Smooth muscle cell (in vitro differentiated cells): ENCODE data around the gene CEP162. TPM values are rescaled to one million over a fixed set of nuclear protein-coding genes. Genes with fewer than 3 reads are reported as not detected.
"Not testable (repeated sequence)": the region's sequence is repeated elsewhere in the genome, so short reads cannot be mapped to it uniquely, and the experiment has no call there.

Source experiments
- DNase-seq: peaks from one replicate; lab custom pipeline; 2025; ENCODE audit not compliant: unreplicated experiment; lab: John Stamatoyannopoulos, UW
- H2AFZ ChIP-seq: fragments of 200-600 bp; sonication (generic); 2 replicates; pipeline ENCODE4 v1.6.0; 2016; ENCODE audit warnings: antibody characterized with exemption, low read depth, mild to moderate bottlenecking
- H3F3A ChIP-seq: fragments of 200-600 bp; sonication (generic); 2 replicates; pipeline ENCODE4 v1.6.0; 2017; ENCODE audit warnings: antibody characterized with exemption, low read depth
- H3K27ac ChIP-seq: fragments of 200-600 bp; sonication (generic); 2 replicates; pipeline ENCODE4 v1.5.1; 2016; ENCODE audit warnings: low read depth, mild to moderate bottlenecking
- H3K27me3 ChIP-seq: fragments of 200-600 bp; sonication (generic); 2 replicates; pipeline ENCODE4 v1.6.1; 2016; ENCODE audit warnings: low read depth, mild to moderate bottlenecking
- H3K36me3 ChIP-seq: fragments of 200-600 bp; sonication (generic); 2 replicates; pipeline ENCODE4 v1.5.1; 2016; ENCODE audit warnings: low read depth
- H3K4me1 ChIP-seq: fragments of 200-600 bp; sonication (generic); 2 replicates; pipeline ENCODE4 v1.5.1; 2016; ENCODE audit warnings: low read depth
- H3K4me2 ChIP-seq: fragments of 200-600 bp; sonication (generic); 2 replicates; pipeline ENCODE4 v1.6.0; 2016; ENCODE audit warnings: mild to moderate bottlenecking
- H3K4me3 ChIP-seq: fragments of 200-600 bp; sonication (generic); 2 replicates; pipeline ENCODE4 v1.5.1; 2016; ENCODE audit warnings: mild to moderate bottlenecking
- H3K79me2 ChIP-seq: fragments of 200-600 bp; sonication (generic); 2 replicates; pipeline ENCODE4 v1.6.0; 2016; ENCODE audit warnings: low read depth, mild to moderate bottlenecking
- H3K9ac ChIP-seq: fragments of 200-600 bp; sonication (generic); 2 replicates; pipeline ENCODE4 v1.6.0; 2016; ENCODE audit warnings: low read depth
- H3K9me3 ChIP-seq: fragments of 200-600 bp; sonication (generic); replicated peaks from 2 replicates; pipeline ENCODE4 v1.5.1; 2016; ENCODE audit warnings: low read depth
- H4K20me1 ChIP-seq: fragments of 200-600 bp; sonication (generic); 2 replicates; pipeline ENCODE4 v1.6.0; 2016; ENCODE audit warnings: low read depth
- WGBS: methylation state at CpG from one replicate; pipeline ENCODE4 v1.1.7; 2016; ENCODE audit warnings: low lambda C conversion rate; 5-methylcytosine and 5-hydroxymethylcytosine counted together
- polyA plus RNA-seq: library from polyadenylated mRNA; unstranded; fragments of >200 nt; fragmentation: Nextera tagmentation; extraction: Ambion mirVana; gene quantifications from 2 replicates; pipeline ENCODE4 v1.2.1, GENCODE V29; 2016
- total RNA-seq: library from RNA; depleted of rRNA; stranded (reverse); fragments of >200 nt; gene quantifications from 2 replicates; pipeline ENCODE4 v1.2.3, GENCODE V29; 2014
- TF ChIP-seq, protein P1 (sequence below): fragments of 200-600 bp; sonication (generic); IDR thresholded peaks from 2 replicates; pipeline ENCODE4 v1.5.1; 2017; ENCODE audit warnings: borderline replicate concordance, mild to moderate bottlenecking, antibody characterized with exemption; ENCODE audit not compliant: insufficient read depth, poor library complexity, severe bottlenecking

CEP162 gene
- total and polyA plus RNA-seq, 2 experiments from 2014 or later, result 4.1 to 8.0 TPM

DNA sequence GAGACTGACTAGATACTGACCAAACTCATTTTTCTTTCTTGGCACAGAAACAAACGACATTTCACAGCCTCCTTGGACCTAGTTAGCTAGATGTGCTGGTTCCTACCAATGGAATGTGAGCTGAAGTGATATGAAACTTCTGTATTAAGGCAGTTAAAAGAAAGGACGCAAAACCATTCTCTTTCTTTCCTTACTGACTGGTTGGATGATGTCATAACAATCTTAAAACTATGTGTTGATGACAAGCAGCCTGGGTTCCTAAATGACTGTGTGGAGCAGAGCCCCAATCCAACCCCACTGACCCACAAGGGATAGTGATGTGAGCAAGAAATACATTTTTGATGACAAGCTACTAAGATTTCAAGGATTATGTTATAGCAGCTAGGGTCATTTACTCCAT is 35.6 kb downstream of the CEP162 start:
- no peak overlapping the region for H3K4me3 ChIP-seq
- H3K9ac ChIP-seq, result no peak overlapping the region
- 100% methylated on average over 2 of the region's 2 CpGs for WGBS
- H3K79me2 ChIP-seq, result no peaks in the 10 kb centered on the region
- TF ChIP-seq, protein P1, sequence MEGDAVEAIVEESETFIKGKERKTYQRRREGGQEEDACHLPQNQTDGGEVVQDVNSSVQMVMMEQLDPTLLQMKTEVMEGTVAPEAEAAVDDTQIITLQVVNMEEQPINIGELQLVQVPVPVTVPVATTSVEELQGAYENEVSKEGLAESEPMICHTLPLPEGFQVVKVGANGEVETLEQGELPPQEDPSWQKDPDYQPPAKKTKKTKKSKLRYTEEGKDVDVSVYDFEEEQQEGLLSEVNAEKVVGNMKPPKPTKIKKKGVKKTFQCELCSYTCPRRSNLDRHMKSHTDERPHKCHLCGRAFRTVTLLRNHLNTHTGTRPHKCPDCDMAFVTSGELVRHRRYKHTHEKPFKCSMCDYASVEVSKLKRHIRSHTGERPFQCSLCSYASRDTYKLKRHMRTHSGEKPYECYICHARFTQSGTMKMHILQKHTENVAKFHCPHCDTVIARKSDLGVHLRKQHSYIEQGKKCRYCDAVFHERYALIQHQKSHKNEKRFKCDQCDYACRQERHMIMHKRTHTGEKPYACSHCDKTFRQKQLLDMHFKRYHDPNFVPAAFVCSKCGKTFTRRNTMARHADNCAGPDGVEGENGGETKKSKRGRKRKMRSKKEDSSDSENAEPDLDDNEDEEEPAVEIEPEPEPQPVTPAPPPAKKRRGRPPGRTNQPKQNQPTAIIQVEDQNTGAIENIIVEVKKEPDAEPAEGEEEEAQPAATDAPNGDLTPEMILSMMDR, result no peak
- no peaks in the 10 kb centered on the region for H4K20me1 ChIP-seq
- H2AFZ ChIP-seq, result no peak overlapping the region
- no peak overlapping the region for H3K4me2 ChIP-seq
- DNase-seq, result no peak
- H3K4me1 ChIP-seq, result no peaks in the 10 kb centered on the region
- no peaks in the 10 kb centered on the region for H3F3A ChIP-seq
- no peaks in the 10 kb centered on the region for H3K9me3 ChIP-seq
- H3K36me3 ChIP-seq, result peaks cover 6% of the 10 kb centered on the region
- H3K27ac ChIP-seq, result no peak overlapping the region
- H3K27me3 ChIP-seq, result no peaks in the 10 kb centered on the region

DNA sequence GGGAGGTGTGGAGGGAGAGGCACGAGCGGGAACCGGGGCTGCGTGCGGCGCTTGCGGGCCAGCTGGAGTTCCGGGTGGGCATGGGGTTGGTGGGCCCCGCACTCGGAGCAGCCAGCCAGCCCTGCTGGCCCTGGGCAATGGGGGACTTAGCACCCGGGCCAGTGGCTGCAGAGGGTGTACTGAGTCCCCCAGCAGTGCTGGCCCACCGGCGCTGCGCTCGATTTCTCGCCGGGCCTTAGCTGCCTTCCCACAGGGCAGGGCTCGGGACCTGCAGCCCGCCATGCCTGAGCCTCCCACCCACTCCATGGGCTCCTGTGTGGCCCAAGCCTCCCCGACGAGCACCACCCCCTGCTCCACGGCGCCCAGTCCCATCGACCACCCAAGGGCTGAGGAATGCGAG is 38.1 kb downstream of the CEP162 start:
- H3K4me2 ChIP-seq, H3K4me3 ChIP-seq, H3K27ac ChIP-seq, H3K36me3 ChIP-seq, H3K9me3 ChIP-seq, H2AFZ ChIP-seq, H3K79me2 ChIP-seq, DNase-seq, H4K20me1 ChIP-seq, H3K27me3 ChIP-seq, H3F3A ChIP-seq, H3K4me1 ChIP-seq, H3K9ac ChIP-seq: not testable (repeated sequence)
- 97% methylated on average over 12 of the region's 25 CpGs for WGBS

DNA sequence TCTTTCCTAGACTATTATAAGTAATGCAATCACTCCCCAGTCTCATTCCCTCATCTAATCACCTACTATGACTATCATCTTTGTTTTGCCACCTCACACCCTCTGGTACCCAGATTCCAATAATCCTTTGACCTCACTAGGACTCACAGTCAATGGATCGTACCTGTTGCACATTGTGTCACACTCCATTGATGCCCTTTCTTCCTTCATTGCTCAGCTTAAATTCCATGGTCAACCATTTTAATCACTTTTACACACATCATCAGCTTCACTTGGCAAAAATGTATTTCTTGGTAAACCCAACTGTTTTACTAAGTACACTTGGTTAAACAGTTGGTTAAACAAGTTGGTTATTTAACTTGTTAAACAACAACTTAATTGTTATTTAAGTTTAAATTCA is 44.0 kb downstream of the CEP162 start:
- no peaks in the 10 kb centered on the region for H3F3A ChIP-seq
- H3K9ac ChIP-seq, result no peak overlapping the region

DNA sequence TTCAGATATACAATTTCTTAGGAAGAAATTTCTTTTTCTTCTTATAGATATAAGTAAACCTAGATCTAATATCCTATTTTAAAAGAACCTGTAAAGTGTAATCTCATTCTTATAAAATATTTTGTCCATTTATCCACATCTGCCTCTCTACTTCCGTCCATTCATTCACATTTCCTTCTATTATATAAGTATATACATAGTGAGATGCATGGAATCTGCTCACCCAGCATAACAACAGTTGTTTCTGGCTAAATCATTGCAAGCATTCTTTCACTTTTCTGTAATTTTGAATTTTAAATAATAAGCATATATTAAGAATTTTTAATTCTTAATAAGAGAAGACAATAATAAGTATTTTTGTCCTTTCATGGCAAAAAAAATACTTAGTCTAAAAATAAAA is 45.4 kb downstream of the CEP162 start:
- Histone ChIP-seq H3K4me2 (no peak overlapping the region), H3K36me3 (peaks cover 5% of the 10 kb centered on the region), H2AFZ (no peak overlapping the region), H3K9ac (no peak overlapping the region), H3K9me3 (no peaks in the 10 kb centered on the region), H3K4me1 (no peaks in the 10 kb centered on the region), H3K27ac (no peak overlapping the region), H4K20me1 (no peaks in the 10 kb centered on the region), H3K4me3 (no peak overlapping the region), H3K79me2 (no peaks in the 10 kb centered on the region), H3F3A (no peaks in the 10 kb centered on the region), H3K27me3 (no peaks in the 10 kb centered on the region)
- TF ChIP-seq, protein P1, result no peak
- WGBS, result 100% methylated on average over 1 of the region's 1 CpG
- DNase-seq, result no peak

More for the DNA sequence above, 44.0 kb downstream of the CEP162 start:
- H3K79me2 ChIP-seq, result no peaks in the 10 kb centered on the region
- WGBS, result 92% methylated on average over 1 of the region's 1 CpG
- no peak for DNase-seq
- TF ChIP-seq, protein P1, result no peak
- no peak overlapping the region for H3K4me3 ChIP-seq
- H3K4me1 ChIP-seq, result no peaks in the 10 kb centered on the region
- H3K27me3 ChIP-seq, result no peaks in the 10 kb centered on the region
- H3K4me2 ChIP-seq, result no peak overlapping the region
- H3K36me3 ChIP-seq, result peaks cover 5% of the 10 kb centered on the region
- no peak overlapping the region for H3K27ac ChIP-seq
- H4K20me1 ChIP-seq, result no peaks in the 10 kb centered on the region
- no peak overlapping the region for H2AFZ ChIP-seq
- no peaks in the 10 kb centered on the region for H3K9me3 ChIP-seq
